Raji (cell line): ENCODE data around the gene TMA16.

Source experiments
- POLR2A ChIP-seq: IDR thresholded peaks from 2 replicates; pipeline ENCODE4 v1.6.1; 2011; ENCODE audit warnings: low read depth, low read length, control low read depth; ENCODE audit not compliant: insufficient read depth

TMA16 gene

DNA sequence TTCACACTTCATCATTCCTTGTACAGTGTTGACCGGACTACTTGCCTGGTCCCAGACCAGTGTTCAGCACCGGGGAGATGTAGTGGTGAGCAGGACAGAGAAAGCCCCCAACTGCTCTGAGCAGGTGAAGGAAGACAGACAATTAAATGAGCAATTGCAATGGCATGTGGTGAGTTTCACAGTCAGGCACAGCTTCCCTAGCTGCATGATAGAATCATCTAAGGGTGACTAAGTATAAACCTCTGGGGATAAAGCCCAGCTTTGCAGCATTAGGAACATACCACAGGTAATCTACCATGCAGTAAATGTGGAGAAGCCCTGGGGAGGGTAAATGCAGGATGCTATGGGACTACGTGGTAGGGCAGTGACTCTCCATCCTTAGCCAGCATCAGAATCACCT is 47.8 kb downstream of the TMA16 start:
- no peak for TF ChIP-seq POLR2A

DNA sequence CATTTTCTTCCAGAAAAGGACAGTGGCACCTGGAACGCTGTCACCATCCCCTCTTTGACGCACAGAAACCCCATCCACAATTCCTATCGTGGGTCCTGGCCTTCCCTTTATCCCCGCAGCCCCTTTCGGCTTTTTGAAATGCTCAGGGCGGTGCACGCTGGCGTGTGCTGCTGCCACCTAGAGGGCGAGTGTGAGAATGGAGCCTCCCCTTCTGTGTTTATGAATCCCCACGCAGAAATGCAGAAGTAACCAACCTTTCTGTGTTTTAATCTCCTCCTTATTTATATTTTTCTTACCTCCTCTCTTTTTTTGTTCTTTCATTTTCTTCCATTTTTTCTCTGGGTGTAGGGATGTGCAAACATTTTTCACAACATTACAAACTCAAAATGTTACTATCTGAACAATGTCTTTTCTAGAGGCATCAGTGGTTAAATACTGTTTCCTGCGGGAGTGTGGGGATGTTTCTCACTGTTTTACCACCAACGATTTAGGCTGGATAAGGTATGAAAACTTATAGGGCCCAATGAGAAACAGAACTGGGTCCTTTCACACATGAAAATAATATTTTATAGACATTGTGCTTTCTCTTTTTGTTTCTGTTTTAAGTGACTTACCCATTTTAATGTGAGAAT is 50.0 kb downstream of the TMA16 start:
- TF ChIP-seq POLR2A = no peak

DNA sequence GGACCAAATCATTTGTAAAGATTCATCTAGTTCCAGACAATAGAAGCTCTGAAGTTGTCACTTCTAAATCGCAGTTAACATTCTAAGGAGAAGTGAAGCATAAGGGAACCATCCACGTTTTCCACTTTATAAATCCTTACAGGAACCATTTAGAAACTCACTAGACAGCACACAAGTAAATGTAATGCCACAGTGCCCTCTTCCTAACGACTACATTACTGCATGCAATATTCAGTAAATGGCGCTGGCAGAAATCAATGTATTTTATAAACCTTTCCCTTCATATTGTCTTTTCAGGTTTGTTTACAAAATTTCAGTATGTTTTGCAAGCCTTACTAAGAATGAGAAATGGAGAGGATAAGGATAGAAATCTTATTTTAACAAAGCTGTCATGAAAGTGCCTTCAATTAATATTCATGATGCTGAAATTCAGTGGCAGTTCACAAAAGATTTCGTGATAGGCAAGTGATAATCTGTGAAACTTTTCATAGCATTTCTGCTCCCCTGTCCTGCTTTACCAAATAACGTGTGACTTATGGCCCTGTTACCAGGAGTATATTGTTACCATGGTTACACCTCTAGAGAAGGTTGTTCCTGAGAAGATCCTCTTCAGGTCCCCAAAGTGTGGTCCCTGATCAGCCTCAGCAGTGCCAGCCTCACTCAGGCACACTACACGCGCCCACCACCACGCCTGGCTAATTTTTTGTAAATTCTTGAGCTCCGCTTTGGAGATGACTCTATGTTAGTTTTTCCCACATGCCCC is 54.2 kb downstream of the TMA16 start:
- TF ChIP-seq POLR2A = no peak

DNA sequence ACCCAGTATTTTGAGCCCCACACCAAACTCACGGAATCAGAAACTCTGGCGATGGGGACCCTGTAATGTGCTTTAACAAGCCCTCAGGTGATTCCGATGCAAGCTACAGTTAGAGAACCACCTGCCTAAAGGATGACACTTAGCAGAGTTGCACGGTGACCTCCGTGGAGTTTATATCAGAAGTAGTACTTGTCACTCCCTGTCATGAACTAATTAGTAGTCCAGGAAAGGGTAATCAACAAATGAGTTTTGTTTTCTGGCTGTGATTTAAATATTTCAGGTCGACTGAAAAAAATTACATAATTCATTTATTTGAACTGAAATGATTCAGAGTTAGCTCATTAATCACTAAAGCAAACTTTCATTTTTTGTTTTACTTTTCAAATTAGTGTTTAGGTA is 56.4 kb downstream of the TMA16 start:
- TF ChIP-seq POLR2A = no peak

DNA sequence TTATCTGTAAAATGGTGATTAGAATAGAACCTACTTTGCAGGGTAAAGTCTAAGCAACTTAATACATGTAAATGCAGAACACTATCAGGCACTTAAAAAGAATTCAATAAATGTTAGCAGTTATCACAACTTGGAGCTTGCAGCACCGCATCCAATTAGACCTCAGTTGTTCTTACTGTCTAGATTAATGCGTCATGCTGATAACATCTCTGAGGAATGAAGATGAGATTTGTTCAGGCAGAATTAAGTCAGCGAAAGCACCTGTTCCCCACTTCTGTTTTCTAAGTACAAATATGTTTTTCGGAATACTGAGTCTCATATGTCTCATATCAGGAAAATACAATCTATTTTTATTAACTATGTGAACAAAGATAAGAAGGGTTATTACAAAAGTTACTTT is 58.7 kb downstream of the TMA16 start:
- no peak for TF ChIP-seq POLR2A

DNA sequence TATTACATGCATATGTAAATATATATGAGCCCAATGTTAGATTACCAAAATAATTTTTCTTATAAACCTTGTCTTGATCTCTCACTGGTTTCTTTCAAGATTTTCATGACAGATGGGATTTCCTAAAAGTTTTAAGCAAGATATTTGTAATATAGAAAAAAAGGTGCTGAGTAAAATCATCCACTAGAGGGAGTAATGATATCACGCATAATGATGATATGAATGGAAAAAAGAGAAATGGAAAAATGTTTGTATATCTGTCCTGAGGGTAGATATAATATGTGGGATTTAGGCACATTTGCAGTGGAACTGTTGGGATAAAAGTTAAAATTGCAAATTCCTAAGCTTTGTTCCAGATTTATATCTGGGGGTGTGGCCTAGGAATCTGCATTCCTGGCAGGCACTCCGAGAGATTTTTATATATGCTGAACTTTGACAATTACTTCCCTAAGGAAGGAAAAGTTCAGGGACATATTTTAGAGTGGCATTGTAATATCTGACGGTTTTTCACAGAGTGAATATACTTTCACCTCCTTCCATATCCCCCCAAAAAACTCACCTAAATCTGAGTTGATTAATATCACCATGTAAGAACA is 60.5 kb downstream of the TMA16 start:
- no peak for TF ChIP-seq POLR2A

DNA sequence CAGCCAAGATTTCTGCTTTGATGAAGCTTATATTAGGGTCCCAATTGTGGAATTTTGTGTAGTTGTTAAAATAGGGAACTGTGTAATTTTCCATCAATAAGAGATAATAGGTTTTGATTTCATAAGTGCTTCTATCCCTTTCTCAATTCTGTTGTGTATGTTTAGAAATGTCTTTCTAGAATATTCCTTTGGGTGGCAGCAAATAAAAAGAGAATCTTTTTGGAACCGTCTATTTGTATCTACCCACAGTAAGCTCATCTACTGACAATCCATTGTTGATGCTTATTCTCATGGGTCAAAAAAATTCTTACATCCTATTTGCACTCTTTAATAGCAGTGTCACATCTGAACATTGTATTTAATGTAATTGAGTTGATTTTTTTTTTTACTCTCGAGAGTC is 61.7 kb downstream of the TMA16 start:
- no peak for TF ChIP-seq POLR2A

DNA sequence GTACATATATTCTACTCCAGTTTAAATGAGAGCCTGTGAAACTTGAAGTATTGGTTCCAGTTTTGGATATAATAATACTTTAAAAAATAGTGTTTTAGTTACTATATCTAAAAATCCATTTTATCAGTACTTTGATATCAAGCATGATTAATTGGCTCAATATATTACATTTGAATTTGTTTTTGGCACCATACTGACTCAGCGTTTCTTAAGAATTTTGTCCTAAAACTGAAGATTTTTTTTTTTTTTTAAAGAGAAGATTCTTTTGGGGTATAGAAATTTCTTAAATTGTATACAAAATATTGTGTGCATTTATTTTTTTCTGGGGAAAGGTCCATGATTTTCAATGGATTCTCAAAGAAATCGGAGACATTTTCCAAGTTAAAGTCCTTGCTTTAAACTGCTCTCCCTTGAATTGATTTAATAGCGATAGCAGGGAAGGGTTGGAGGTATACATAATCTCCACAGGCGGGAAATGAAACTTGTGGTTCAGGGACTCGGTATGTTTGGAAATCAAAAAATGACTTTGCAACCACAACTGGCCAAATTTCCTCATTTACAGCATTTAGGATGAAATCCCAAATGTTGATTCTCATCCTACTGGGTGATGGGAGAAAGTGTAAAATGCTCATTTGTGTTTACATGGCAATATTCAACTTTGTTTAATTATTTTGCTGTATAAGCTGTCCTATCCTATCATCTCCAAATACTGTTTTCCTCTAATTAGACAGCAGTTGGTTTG is 62.3 kb downstream of the TMA16 start:
- no peak for TF ChIP-seq POLR2A

DNA sequence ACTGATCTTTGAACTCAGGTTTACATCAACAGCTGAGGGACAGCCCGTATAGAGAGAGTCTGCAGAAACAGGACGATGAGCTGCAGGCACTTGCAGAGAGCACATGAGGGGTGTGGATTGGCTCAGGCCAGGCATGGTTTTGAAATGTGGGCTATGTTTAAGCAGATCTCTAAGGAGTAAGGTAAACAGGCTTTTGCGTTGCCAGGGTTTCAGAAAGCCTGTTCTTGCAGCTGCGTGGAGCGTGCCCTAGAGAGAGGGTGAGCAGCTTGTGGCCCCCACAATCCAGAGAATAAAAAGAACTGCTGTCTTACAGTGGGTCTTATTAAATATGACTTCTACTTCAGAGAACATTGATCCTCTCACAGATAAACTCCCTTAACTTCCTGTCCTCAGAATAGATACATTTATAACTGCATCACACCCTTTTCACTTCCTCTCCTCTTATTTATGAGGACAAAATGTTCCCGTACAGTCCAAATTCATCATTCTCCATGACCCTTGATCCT is 64.1 kb downstream of the TMA16 start:
- no peak for TF ChIP-seq POLR2A

DNA sequence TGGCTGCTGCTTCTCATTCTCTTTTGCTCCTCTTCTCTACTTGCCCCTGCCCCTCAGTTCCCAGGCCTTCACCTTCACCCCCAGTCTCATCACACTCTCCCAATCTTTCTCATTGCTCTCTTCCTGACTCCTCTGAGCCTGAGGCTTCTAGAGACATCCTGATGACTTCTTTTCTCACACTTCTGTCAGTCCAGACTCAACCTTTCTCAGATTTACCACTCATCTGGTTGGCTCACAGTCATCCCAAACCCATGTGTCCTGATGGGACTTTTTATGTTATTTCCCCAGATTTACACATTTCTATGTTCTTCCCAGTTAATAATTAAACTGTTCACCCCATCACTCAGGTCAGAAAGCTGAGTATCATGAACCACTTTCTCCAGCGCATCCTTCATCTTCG is 68.0 kb downstream of the TMA16 start:
- TF ChIP-seq POLR2A = no peak

DNA sequence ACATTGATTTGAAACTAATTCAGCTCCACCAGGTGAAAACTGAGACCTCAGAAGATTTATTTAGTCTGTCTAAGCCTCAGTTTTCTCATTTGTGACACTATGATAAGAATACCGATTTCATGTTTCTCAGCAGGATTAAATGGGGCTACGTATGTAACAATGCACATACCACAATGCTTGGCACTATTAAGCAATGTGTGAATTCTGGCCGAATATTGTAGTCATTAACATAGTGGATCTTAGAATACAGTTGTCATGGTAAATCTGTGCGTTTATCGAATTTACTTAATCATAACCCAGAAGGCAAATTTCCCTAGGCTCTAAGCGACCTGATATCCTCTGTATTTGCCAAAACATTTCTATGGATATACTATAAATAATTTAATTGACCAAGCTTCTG is 69.1 kb downstream of the TMA16 start:
- TF ChIP-seq POLR2A = no peak

DNA sequence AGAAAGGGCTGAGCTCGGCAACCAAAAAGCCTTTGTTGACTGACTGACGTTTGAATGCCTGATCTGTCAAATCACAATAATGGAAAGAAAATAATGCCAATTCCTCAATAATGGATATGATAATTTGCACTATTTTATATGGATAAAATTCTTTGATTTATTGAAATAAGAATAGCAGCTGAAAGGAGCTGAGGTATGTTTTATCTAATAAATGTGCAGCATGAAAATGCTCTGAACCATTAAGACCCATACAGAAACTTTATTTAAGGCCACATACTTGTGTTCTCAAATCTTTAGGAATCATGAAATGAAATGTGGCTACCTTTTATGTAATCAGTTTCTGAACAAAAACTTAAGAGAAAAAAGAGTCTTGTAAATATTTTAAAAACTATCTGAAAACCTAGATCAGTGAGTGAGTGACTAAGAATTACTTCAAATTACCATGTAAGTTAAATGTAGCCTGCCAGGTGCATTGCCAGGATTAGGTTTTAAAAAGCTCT is 69.8 kb downstream of the TMA16 start:
- TF ChIP-seq POLR2A = no peak

DNA sequence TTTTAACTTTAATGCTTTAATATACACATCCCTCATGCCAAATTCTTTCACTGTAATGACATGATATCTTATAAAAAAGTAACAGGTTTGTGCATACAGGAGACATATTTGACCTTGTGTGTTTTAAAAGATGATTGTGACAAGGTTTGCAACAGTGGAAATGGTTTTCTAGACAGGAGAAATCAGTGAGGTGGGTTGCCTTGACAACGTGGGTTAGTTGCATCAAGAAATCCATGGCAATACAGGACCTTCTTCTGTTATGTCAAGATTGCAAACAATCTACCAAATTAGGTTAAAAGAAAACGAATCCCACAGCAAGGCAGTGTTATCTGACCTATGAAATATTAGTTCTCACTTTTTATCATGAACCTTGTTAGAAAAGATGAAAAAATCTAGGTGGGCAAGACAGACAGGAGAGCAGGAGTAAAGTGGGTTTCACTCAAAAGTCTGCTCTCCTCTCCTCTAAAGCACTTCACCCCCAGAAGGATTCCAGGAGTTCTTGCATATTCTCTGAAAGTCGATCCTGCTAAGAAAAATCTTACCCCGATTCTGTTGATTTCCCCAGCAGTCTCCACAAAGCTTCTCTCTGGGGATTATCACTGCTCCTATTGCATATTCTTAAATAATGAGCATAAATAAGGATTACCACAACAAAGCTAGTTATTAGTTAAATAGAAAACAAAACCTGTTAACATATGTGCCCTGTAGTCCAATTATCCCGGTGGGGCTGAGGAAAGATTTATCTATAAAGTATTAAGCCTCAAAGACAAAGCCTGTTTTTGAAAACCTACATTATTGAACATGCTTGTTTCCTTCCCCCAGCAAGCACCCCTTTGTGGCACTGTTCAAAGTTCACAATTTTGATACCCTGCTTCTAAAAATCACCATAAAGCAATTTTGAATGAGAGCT is 71.0 kb downstream of the TMA16 start:
- no peak for TF ChIP-seq POLR2A

DNA sequence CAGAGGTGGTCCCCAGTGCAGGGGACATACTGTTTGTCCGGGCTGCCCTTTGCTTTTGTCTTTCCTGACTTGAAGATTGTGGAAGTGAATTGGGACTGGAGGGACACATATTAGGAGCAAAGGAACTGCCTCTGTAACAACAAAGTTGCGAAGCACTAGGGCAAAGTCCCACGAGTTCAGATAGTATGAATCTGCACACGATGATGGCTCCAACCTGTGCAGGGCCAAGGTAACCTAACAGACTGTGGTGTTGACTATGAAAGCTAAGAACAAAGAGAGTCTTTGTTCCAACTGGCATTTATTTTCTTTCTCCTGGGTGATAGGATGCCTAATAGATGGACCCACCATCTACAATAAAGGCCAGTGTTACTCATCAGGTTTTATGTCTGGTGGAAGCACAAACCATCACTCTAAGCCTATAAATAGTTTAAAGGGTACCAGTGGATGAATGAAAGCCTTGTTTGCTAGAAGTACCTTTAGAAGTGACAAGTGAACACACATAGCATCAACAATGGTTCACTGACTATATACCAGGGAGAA is 71.8 kb downstream of the TMA16 start:
- no peak for TF ChIP-seq POLR2A
